ENCODE results near the gene GPC6. TPM values are rescaled to one million over a fixed set of nuclear protein-coding genes. Genes with fewer than 3 reads are reported as not detected.

GPC6 gene
- total RNA-seq, 1 experiment from 2014 or later, result not detected

DNA sequence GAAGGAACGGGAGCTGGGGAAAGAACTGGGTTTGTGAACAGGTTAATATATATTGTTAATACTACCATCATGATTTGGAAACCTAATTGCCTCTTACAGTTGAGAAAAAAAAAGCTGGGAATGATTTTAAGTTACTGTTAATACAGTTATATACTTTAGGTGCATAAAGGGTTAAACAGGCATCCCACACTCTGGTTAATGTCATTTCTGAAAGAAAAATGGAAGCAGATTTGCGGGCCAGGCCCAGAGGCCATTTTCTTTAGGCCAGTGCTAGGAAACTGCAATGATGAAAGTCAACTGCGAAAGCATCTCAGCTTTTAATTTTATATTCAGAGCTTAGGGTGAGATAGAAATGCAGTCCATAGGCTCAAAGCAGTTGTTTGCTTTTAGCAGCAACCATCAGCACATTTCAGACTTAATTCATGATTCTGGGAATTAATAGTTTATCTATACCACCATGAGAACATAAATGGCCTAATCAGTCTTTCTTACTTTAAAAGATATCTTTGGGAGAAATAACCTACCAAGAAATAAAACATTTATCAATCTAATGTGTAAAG lies 592.8 kb downstream of the GPC6 start:
- H3K27ac ChIP-seq, result no peak overlapping the region
- BruUV-seq (replicated peaks), result no TSS peak
- no peak for DNase-seq
- H3K4me3 ChIP-seq, result no peak overlapping the region
- no peak overlapping the region for H2AFZ ChIP-seq
- POLR2A ChIA-PET (ENCODE audit: unreplicated experiment), result no interaction called here
- no peaks in the 10 kb centered on the region for H3K9me3 ChIP-seq (ENCODE audit: insufficient read depth, low read depth)
- H3K27me3 ChIP-seq (ENCODE audit: insufficient read depth, low read depth), result no peaks in the 10 kb centered on the region
- CTCF ChIA-PET, result no interaction called here
- no peaks in the 10 kb centered on the region for H3K9me2 ChIP-seq (ENCODE audit: insufficient read depth)
- H3K4me2 ChIP-seq, result no peak overlapping the region
- no peaks in the 10 kb centered on the region for H3F3A ChIP-seq (ENCODE audit: insufficient read depth, low read depth)
- H3K79me2 ChIP-seq (ENCODE audit: low read depth), result no peaks in the 10 kb centered on the region
- H4K20me1 ChIP-seq (ENCODE audit: insufficient read depth), result no peaks in the 10 kb centered on the region
- no peaks in the 10 kb centered on the region for H3K4me1 ChIP-seq (replicated peaks; ENCODE audit: insufficient read depth)
- TF ChIP-seq, protein P1, sequence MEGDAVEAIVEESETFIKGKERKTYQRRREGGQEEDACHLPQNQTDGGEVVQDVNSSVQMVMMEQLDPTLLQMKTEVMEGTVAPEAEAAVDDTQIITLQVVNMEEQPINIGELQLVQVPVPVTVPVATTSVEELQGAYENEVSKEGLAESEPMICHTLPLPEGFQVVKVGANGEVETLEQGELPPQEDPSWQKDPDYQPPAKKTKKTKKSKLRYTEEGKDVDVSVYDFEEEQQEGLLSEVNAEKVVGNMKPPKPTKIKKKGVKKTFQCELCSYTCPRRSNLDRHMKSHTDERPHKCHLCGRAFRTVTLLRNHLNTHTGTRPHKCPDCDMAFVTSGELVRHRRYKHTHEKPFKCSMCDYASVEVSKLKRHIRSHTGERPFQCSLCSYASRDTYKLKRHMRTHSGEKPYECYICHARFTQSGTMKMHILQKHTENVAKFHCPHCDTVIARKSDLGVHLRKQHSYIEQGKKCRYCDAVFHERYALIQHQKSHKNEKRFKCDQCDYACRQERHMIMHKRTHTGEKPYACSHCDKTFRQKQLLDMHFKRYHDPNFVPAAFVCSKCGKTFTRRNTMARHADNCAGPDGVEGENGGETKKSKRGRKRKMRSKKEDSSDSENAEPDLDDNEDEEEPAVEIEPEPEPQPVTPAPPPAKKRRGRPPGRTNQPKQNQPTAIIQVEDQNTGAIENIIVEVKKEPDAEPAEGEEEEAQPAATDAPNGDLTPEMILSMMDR (conservative IDR thresholded peaks at IDR 0.05), result no peak
- no peak for TF ChIP-seq EZH2 (IDR thresholded peaks at IDR 0.05; ENCODE audit: low read depth)
- no peaks in the 10 kb centered on the region for H3K36me3 ChIP-seq (ENCODE audit: low read depth)
- intact Hi-C loops (cut with micrococcal nuclease; ENCODE audit: unreplicated experiment), result no loop called here

DNA sequence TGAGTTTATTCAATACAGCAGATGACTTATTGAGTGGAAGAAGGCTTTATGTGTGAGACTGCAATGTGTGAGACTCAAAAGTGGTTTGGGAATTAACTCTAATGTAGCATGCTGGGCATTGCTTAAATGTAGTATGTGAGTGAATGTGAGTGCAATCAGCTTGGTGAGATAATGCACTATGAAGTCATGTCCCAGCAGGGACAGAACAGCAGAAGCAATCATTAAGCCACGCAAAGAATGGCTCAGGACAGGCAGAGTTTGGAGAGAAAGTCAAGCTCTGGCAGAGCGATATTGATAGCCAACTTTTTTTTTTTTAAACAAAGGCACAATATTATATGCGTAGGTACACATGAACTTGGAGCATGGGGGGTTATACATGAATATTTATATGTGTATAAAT lies 597.7 kb downstream of the GPC6 start:
- TF ChIP-seq, protein P1 (conservative IDR thresholded peaks at IDR 0.05), result no peak
- no peak for TF ChIP-seq EZH2 (IDR thresholded peaks at IDR 0.05; ENCODE audit: low read depth)
- H3K27me3 ChIP-seq (ENCODE audit: insufficient read depth, low read depth), result no peaks in the 10 kb centered on the region
- no peaks in the 10 kb centered on the region for H3K4me1 ChIP-seq (replicated peaks; ENCODE audit: insufficient read depth)
- H4K20me1 ChIP-seq (ENCODE audit: insufficient read depth), result no peaks in the 10 kb centered on the region
- no peaks in the 10 kb centered on the region for H3K36me3 ChIP-seq (ENCODE audit: low read depth)
- no peaks in the 10 kb centered on the region for H3K9me3 ChIP-seq (ENCODE audit: insufficient read depth, low read depth)
- CTCF ChIA-PET, result no interaction called here
- no peak overlapping the region for H3K27ac ChIP-seq
- BruUV-seq (replicated peaks), result no TSS peak
- H3K4me3 ChIP-seq, result no peak overlapping the region
- POLR2A ChIA-PET (ENCODE audit: unreplicated experiment), result no interaction called here
- H3F3A ChIP-seq (ENCODE audit: insufficient read depth, low read depth), result no peaks in the 10 kb centered on the region
- no peak for DNase-seq
- intact Hi-C loops (cut with micrococcal nuclease; ENCODE audit: unreplicated experiment), result no loop called here
- H3K79me2 ChIP-seq (ENCODE audit: low read depth), result no peaks in the 10 kb centered on the region
- H2AFZ ChIP-seq, result no peak overlapping the region
- no peak overlapping the region for H3K4me2 ChIP-seq
- no peaks in the 10 kb centered on the region; the same call in 1 of the 2 replicates for H3K9me2 ChIP-seq (ENCODE audit: insufficient read depth)

DNA sequence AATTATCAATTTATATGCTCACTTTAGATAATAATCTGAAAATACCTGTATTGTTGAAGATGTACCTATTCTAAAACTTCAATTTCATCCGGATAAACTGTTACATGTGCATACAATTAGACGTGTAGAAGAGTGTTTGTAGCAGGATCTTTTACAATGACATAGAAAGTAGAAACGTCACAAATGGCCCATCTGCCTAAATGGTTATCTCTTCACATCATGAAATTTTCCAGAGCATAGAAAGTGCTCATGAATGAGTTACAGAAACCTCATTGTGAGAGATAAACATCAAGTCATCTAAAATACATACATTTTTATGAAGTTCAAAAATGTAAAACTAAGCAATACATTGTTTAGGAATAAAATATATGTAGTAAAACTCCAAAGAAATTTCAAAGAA lies 607.4 kb downstream of the GPC6 start:
- no peaks in the 10 kb centered on the region for H3F3A ChIP-seq (ENCODE audit: insufficient read depth, low read depth)
- H3K9me2 ChIP-seq (ENCODE audit: insufficient read depth), result no peaks in the 10 kb centered on the region
- H4K20me1 ChIP-seq (ENCODE audit: insufficient read depth), result no peaks in the 10 kb centered on the region
- H3K4me1 ChIP-seq (replicated peaks; ENCODE audit: insufficient read depth), result no peaks in the 10 kb centered on the region
- H3K36me3 ChIP-seq (ENCODE audit: low read depth), result no peaks in the 10 kb centered on the region
- H3K4me3 ChIP-seq, result no peak overlapping the region
- H2AFZ ChIP-seq, result no peak overlapping the region
- TF ChIP-seq, protein P1 (conservative IDR thresholded peaks at IDR 0.05), result no peak
- TF ChIP-seq EZH2 (IDR thresholded peaks at IDR 0.05; ENCODE audit: low read depth), result no peak
- intact Hi-C loops (cut with micrococcal nuclease; ENCODE audit: unreplicated experiment), result no loop called here
- H3K9me3 ChIP-seq (ENCODE audit: insufficient read depth, low read depth), result no peaks in the 10 kb centered on the region
- POLR2A ChIA-PET (ENCODE audit: unreplicated experiment), result no interaction called here
- H3K79me2 ChIP-seq (ENCODE audit: low read depth), result no peaks in the 10 kb centered on the region
- no peak overlapping the region for H3K4me2 ChIP-seq
- no peak for DNase-seq
- CTCF ChIA-PET, result no interaction called here
- H3K27me3 ChIP-seq (ENCODE audit: insufficient read depth, low read depth), result no peaks in the 10 kb centered on the region
- H3K27ac ChIP-seq, result no peak overlapping the region
- BruUV-seq (replicated peaks), result no TSS peak
